A204.1 (cell line): Measurements from ENCODE around the gene LGALS3.

ENCODE experiments used
- FAIRE-seq: peaks from 2 replicates; lab custom pipeline; 2012; peaks lifted over from hg19 to GRCh38; lab: Jason Lieb, UNC

Gene LGALS3

GRCh38 chr14:55191203-55192053, 62.4 kb downstream of the LGALS3 start, which contains the start of gene DLGAP5:
TSS of gene DLGAP5 (minus strand) at chr14:55191585. CDS start at chr14:55189179, 2,406 bp downstream.
- peak; percentile 97 for FAIRE-seq

- FAIRE-seq: no peak
Observed at GRCh38 chr14:55192054-55192621, 63.1 kb downstream of the LGALS3 start.

- FAIRE-seq: no peak
Observed at GRCh38 chr14:55194656-55195355, 65.8 kb downstream of the LGALS3 start.
